WTC11 (cell line): ENCODE data around the gene CAPN1. TPM values are rescaled to one million over a fixed set of nuclear protein-coding genes. Genes with fewer than 3 reads are reported as not detected.
"Not testable (repeated sequence)": the region's sequence is repeated elsewhere in the genome, so short reads cannot be mapped to it uniquely, and the experiment has no call there.

ENCODE experiments used
- ATAC-seq: fragments of 200-7000 bp; cut with Tn5 transposase; 2 replicates; pipeline ENCODE4 v1.10.0; 2021; ENCODE audit warnings: mild to moderate bottlenecking, moderate library complexity
- CTCF ChIA-PET: fragments of 300-600 bp; sonication (Branson Sonifier 250); formaldehyde crosslinking; loops from one replicate; lab custom pipeline; 2021; ENCODE audit warnings: antibody characterized with exemption; lab: Charles Lee
- POLR2A ChIA-PET: fragments of 350-600 bp; sonication (Branson Sonifier 250); formaldehyde crosslinking; loops from one replicate; lab custom pipeline; 2021; ENCODE audit warnings: antibody characterized with exemption; lab: Charles Lee
- DNase-seq: peaks from one replicate; pipeline ENCODE4 v3.0.0; 2021; ENCODE audit warnings: low spot score
- H3K27ac Mint-ChIP-seq: 2 replicates; pipeline ENCODE4 v1.8.0; 2021; ENCODE audit warnings: mixed read lengths
- H3K27me3 Mint-ChIP-seq: 2 replicates; pipeline ENCODE4 v1.8.0; 2021; ENCODE audit warnings: low read depth, mild to moderate bottlenecking, moderate library complexity, mixed read lengths
- H3K36me3 Mint-ChIP-seq: 2 replicates; pipeline ENCODE4 v1.8.0; 2021; ENCODE audit warnings: mixed read lengths
- H3K4me1 Mint-ChIP-seq: 2 replicates; pipeline ENCODE4 v1.8.0; 2022; ENCODE audit warnings: mixed read lengths
- H3K4me3 Mint-ChIP-seq: 2 replicates; pipeline ENCODE4 v1.8.0; 2021; ENCODE audit warnings: mild to moderate bottlenecking, moderate library complexity, mixed read lengths
- H3K9me3 Mint-ChIP-seq: 2 replicates; pipeline ENCODE4 v1.8.0; 2021; ENCODE audit warnings: mixed read lengths
- ATF6 ChIP-seq: sonication (generic); formaldehyde crosslinking; IDR thresholded peaks from 2 replicates; pipeline ENCODE4 v1.8.1; 2023; ENCODE audit warnings: mild to moderate bottlenecking, missing genetic modification reagents
- EMX1 ChIP-seq: fragments of 250-450 bp; sonication (Bioruptor Pico); IDR thresholded peaks from 2 replicates; pipeline ENCODE4 v1.8.0; 2021; ENCODE audit warnings: mild to moderate bottlenecking
- GABPB1 ChIP-seq: sonication (generic); formaldehyde crosslinking; IDR thresholded peaks from 2 replicates; pipeline ENCODE4 v1.8.1; 2023; ENCODE audit warnings: mild to moderate bottlenecking, missing genetic modification reagents
- MXD4 ChIP-seq: fragments of 250-450 bp; sonication (Bioruptor Pico); IDR thresholded peaks from 2 replicates; pipeline ENCODE4 v1.8.0; 2021; ENCODE audit warnings: mild to moderate bottlenecking, moderate library complexity, borderline replicate concordance
- NR1H2 ChIP-seq: sonication (generic); formaldehyde crosslinking; IDR thresholded peaks from 2 replicates; pipeline ENCODE4 v1.9.0; 2021; ENCODE audit warnings: mild to moderate bottlenecking, moderate library complexity, missing genetic modification reagents
- OVOL2 ChIP-seq: fragments of 250-450 bp; sonication (Bioruptor Pico); IDR thresholded peaks from 2 replicates; pipeline ENCODE4 v1.9.0; 2021; ENCODE audit warnings: mild to moderate bottlenecking, borderline replicate concordance
- PREB ChIP-seq: sonication (generic); formaldehyde crosslinking; IDR thresholded peaks from 2 replicates; pipeline ENCODE4 v1.8.1; 2022; ENCODE audit warnings: mild to moderate bottlenecking, missing genetic modification reagents, moderate library complexity, borderline replicate concordance
- PRRX2 ChIP-seq: fragments of 250-450 bp; sonication (Bioruptor Pico); IDR thresholded peaks from 2 replicates; pipeline ENCODE4 v1.8.0; 2021; ENCODE audit warnings: mild to moderate bottlenecking
- RORB ChIP-seq: fragments of 250-450 bp; sonication (Bioruptor Pico); IDR thresholded peaks from 2 replicates; pipeline ENCODE4 v1.9.0; 2021; ENCODE audit warnings: mild to moderate bottlenecking
- ZBTB43 ChIP-seq: sonication (generic); formaldehyde crosslinking; IDR thresholded peaks from 2 replicates; pipeline ENCODE4 v1.8.1; 2023; ENCODE audit warnings: mild to moderate bottlenecking, missing genetic modification reagents
- ZNF121 ChIP-seq: sonication (generic); formaldehyde crosslinking; IDR thresholded peaks from 2 replicates; pipeline ENCODE4 v1.8.0; 2023; ENCODE audit warnings: missing genetic modification reagents
- ZNF219 ChIP-seq: sonication (generic); formaldehyde crosslinking; IDR thresholded peaks from 2 replicates; pipeline ENCODE4 v1.8.0; 2023; ENCODE audit warnings: missing genetic modification reagents, mild to moderate bottlenecking, borderline replicate concordance
- ZNF263 ChIP-seq: sonication (generic); formaldehyde crosslinking; IDR thresholded peaks from 2 replicates; pipeline ENCODE4 v1.8.1; 2022; ENCODE audit warnings: low read depth, mild to moderate bottlenecking, moderate library complexity, missing genetic modification reagents
- total RNA-seq: library from RNA; stranded (reverse); gene quantifications from 3 replicates; pipeline ENCODE4 v1.2.3, GENCODE V29; 2021
- TF ChIP-seq, protein P1 (sequence below): fragments of 250-450 bp; sonication (Bioruptor Pico); IDR thresholded peaks from 2 replicates; pipeline ENCODE4 v1.9.0; 2021; ENCODE audit warnings: mild to moderate bottlenecking

Gene CAPN1
- total RNA-seq, 1 experiment from 2014 or later: 257 TPM

DNA sequence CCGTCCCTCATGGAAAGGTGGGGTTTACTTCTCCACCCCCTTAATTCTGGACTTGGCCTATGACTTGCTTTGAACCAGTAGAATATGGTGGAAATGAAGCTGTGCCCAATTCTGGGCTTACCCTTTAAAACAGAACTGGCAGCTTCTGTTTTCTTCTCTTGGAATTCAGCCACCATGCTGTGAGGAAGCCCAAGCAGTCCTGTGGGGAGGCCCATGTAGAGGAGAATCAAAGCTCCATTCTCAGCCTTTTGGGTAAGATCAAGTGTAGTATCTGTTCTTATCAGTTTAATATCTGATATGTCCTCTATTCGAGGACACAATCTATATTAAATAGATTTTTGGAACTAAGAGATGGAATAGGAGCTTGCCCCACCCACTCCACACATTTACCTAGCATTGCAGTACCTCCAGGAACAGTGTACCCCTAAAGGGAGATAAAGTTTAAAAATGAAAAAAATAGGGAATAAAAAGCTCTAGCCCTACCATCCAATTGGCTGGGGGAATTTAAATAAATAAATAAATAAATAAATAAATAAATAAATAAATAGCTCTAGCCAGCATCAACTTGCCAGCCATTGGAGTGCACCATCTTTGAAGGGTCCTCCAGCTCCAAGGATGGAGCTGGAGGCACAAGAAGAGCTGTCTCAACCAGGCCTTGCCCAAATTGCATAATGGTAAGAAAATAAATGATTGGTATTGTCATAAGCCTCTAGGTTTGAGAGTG is 34.2 kb upstream of the CAPN1 start:
- peaks cover 31% of the 10 kb centered on the region for H3K27me3 Mint-ChIP-seq
- no peak for TF ChIP-seq ATF6 (CRISPR knock-in tag)
- no peak for TF ChIP-seq ZNF219 (CRISPR knock-in tag)
- ChIA-PET POLR2A (no interaction called here), CTCF (interaction anchor here (3.2 kb wide), 1 partner anchor 12 kb away, joined by 12 read pairs; no protein-coding TSS in a partner anchor)
- H3K27ac Mint-ChIP-seq: no peak overlapping the region
- H3K9me3 Mint-ChIP-seq: peaks cover 16% of the 10 kb centered on the region
- no peaks in the 10 kb centered on the region for H3K36me3 Mint-ChIP-seq
- no peak for DNase-seq
- H3K4me1 Mint-ChIP-seq: no peaks in the 10 kb centered on the region
- no peak for ATAC-seq
- no peak overlapping the region for H3K4me3 Mint-ChIP-seq

GRCh38 chr11:65148657-65149056 is 33.1 kb upstream of the CAPN1 start:
- H3K27me3 Mint-ChIP-seq: peaks cover 41% of the 10 kb centered on the region
- H3K4me3 Mint-ChIP-seq: no peak overlapping the region
- no peak overlapping the region for H3K27ac Mint-ChIP-seq
- H3K4me1 Mint-ChIP-seq: no peaks in the 10 kb centered on the region
- ATAC-seq (no peak), DNase-seq (no peak)
- H3K9me3 Mint-ChIP-seq: peaks cover 16% of the 10 kb centered on the region
- TF ChIP-seq, protein P1, sequence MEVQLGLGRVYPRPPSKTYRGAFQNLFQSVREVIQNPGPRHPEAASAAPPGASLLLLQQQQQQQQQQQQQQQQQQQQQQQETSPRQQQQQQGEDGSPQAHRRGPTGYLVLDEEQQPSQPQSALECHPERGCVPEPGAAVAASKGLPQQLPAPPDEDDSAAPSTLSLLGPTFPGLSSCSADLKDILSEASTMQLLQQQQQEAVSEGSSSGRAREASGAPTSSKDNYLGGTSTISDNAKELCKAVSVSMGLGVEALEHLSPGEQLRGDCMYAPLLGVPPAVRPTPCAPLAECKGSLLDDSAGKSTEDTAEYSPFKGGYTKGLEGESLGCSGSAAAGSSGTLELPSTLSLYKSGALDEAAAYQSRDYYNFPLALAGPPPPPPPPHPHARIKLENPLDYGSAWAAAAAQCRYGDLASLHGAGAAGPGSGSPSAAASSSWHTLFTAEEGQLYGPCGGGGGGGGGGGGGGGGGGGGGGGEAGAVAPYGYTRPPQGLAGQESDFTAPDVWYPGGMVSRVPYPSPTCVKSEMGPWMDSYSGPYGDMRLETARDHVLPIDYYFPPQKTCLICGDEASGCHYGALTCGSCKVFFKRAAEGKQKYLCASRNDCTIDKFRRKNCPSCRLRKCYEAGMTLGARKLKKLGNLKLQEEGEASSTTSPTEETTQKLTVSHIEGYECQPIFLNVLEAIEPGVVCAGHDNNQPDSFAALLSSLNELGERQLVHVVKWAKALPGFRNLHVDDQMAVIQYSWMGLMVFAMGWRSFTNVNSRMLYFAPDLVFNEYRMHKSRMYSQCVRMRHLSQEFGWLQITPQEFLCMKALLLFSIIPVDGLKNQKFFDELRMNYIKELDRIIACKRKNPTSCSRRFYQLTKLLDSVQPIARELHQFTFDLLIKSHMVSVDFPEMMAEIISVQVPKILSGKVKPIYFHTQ: no peak
- no peak for TF ChIP-seq NR1H2 (CRISPR knock-in tag)
- POLR2A ChIA-PET: no interaction called here
- CTCF ChIA-PET: interaction anchor here (0.6 to 3.2 kb wide), 4 partner anchors 13 to 422 kb away, joined by 3 to 12 read pairs (median 4); no protein-coding TSS in a partner anchor
- no peaks in the 10 kb centered on the region for H3K36me3 Mint-ChIP-seq

GRCh38 chr11:65150131-65150508 is 31.6 kb upstream of the CAPN1 start:
- POLR2A ChIA-PET: interaction anchor here (0.7 kb wide), 2 partner anchors 73 to 324 kb away, joined by 3 read pairs; no protein-coding TSS in a partner anchor
- H3K27ac Mint-ChIP-seq, H3K4me3 Mint-ChIP-seq, DNase-seq, H3K4me1 Mint-ChIP-seq, H3K36me3 Mint-ChIP-seq, CTCF ChIA-PET, ATAC-seq: not testable (repeated sequence)
- peaks cover 37% of the 10 kb centered on the region for H3K27me3 Mint-ChIP-seq
- peaks cover 16% of the 10 kb centered on the region for H3K9me3 Mint-ChIP-seq

DNA sequence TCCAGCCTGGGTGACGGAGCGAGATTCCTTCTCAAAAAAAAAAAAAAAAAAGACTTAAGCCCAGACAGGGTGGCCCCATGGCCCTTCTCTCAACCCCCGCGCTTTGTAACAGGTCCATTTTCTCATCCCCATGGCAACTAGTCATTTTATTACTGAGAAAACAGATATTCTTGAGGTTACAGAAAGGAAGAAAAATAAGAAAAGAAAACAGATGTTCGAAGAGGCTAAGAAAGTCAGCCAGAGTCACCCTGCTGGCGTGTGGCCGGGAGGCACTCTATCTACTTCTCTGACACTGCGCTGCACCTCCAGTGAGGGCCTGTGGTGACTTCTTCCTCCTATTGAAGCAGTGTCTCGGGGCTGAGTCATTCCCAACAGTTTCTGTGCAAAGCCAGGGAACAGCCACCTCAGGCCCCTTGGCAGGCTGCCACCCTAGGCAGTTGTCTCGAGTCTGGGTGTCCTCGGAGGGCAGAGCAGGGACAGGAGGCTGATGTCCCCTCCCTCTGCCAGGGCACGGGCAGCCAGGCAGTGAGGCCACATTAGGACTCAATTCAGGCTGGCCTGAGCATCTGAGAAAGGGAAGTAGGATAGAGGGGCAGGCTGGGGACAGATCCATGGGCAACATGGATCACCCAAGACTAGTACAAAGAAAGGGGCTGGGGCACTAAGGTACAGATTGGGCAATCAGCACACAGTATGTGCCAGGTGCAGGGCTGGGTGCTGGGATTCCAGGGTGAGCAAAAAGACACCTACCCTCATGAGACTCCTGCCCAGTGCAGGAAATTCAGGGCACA is 31.0 kb upstream of the CAPN1 start:
- Mint-ChIP-seq H3K4me3 (no peak overlapping the region), H3K4me1 (no peaks in the 10 kb centered on the region), H3K9me3 (peaks cover 16% of the 10 kb centered on the region), H3K36me3 (no peaks in the 10 kb centered on the region), H3K27me3 (peaks cover 37% of the 10 kb centered on the region), H3K27ac (no peak overlapping the region; the same call in 1 of the 2 replicates)
- ChIA-PET POLR2A (interaction anchor here (0.7 kb wide), 2 partner anchors 72 to 324 kb away, joined by 3 read pairs; no protein-coding TSS in a partner anchor), CTCF (no interaction called here)
- ATAC-seq: peak; percentile 67
- no peak for DNase-seq
- no peak for TF ChIP-seq GABPB1 (CRISPR knock-in tag)

- H3K27ac Mint-ChIP-seq: no peak overlapping the region
- H3K27me3 Mint-ChIP-seq: peaks cover 33% of the 10 kb centered on the region
- H3K4me1 Mint-ChIP-seq: no peaks in the 10 kb centered on the region
- H3K4me3 Mint-ChIP-seq: no peak overlapping the region
- CTCF ChIA-PET: no interaction called here
- H3K9me3 Mint-ChIP-seq: peaks cover 10% of the 10 kb centered on the region
- ATAC-seq (no peak), DNase-seq (no peak)
- POLR2A ChIA-PET: no interaction called here
- no peaks in the 10 kb centered on the region for H3K36me3 Mint-ChIP-seq
- TF ChIP-seq PREB (CRISPR knock-in tag) (no peak), MXD4 (no peak), ZNF121 (CRISPR knock-in tag) (no peak), EMX1 (CRISPR knock-in tag) (no peak), PRRX2 (CRISPR knock-in tag) (no peak), ZNF263 (CRISPR knock-in tag) (no peak), OVOL2 (CRISPR knock-in tag) (no peak), ZBTB43 (no peak), RORB (CRISPR knock-in tag) (no peak)
Observed at GRCh38 chr11:65151331-65151899, 30.3 kb upstream of the CAPN1 start.
